HL-60/S4 treated with phorbol 12-myristate 13-acetate at 8.2 ng/mL for 4 days and 3 days (cell line): ENCODE results near the gene GAS6.

Experiments
- in situ Hi-C: fragments of 300-500 bp; cut with MboI; formaldehyde crosslinking; loops from 2 replicates; pipeline ENCODE4 v1.15.0; 2022; ENCODE audit warnings: low sequenced_read_pairs

Gene GAS6

DNA sequence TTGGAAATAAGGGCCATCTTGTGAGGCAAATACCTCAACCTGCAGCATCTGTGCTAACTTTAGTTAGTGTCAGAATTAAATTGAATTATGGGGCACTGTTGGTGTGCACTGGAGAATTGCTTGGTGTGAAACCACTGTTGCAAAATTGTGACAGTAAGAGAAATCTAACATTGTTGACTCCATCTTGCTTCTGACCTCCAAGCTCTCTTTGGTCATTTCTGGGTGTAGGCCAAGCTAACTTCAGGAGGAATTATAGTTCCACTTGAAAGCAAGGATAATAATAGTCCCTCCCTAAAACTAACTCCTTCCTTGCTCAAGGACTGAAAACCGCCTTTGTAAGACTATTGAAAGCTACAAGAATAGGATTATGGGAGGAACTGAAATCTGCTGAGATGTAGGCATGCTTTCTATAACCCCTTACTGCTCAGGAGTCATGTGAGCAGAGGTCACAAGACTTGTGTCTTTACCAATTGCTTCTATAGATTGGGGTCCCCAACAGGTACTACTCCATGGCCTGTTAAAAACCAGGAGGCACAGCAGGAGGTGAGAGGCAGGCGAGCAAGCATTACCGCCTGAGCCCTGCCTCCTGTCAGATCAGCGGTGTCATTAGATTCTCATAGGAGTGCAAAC lies 24.9 kb upstream of the GAS6 start:
- in situ Hi-C loops, result no loop called here

DNA sequence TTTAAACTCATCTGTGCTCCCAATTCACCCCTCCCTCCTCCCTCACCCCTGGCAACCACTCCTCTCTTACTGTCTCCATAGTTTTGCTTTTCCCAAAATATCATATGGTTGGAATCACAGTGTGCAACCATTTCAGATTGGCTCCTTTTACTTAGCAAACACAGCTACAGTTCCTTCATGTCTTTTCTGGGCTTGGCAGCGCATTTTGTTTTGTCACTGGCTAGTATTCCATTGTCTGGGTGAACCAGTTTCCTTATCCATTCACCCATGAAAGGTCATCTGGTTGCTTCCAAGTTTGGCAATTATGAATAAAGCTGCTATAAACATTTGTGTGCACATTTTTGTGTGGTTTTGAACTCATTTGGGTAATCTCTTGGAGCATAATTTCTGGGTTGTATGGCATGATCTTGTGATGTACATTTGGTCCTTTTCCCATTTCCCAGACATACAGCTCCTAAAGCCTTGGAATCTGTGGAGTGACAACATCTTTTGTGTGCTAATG lies 23.9 kb upstream of the GAS6 start:
- in situ Hi-C loops, result no loop called here

DNA sequence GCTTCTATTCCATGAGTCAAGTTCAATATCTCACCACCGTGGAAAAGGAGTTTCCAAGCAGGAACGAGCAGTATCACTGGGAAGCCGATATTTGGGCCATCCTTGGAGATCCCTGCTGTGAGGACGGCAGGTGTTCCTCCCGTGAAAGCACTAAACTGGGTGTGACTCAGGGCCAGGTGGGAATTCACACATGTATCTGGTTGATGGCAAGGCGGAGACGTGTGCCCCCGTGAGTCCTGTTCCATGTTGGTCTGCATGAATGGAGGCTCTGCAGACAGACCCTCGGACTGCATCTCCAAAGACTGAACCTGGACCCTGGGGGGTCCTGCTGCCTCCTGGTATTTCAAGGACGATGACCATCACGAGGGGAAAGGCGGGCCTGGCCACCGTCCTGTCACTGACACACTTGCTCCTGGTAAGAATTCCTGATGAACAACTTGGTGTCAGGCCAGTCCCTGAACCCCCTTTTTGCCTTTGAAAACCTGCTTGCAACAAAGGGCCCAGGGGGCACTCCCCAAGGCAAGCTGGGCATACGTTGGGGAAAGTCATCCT lies 22.8 kb upstream of the GAS6 start:
- in situ Hi-C loops, result no loop called here

DNA sequence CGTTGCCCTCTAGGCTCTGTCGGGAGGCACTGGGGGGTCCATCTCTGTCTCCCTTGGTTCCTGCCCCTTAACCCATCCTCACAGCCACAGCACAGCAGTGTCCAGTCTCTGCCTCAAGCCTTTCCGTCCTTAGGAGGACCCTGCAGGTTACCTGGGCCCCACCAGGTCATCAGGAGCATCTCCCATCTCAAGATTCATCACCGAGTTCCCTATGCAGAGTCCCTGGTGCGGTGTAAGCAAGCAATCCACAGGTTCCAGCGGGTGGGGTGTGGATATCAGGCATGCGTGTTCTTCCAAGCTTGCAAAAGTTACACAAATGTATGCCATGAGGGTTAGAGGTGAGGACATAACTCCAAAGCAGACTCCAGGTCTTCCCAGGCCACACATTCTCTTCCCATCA lies 20.9 kb upstream of the GAS6 start:
- in situ Hi-C loops, result no loop called here

DNA sequence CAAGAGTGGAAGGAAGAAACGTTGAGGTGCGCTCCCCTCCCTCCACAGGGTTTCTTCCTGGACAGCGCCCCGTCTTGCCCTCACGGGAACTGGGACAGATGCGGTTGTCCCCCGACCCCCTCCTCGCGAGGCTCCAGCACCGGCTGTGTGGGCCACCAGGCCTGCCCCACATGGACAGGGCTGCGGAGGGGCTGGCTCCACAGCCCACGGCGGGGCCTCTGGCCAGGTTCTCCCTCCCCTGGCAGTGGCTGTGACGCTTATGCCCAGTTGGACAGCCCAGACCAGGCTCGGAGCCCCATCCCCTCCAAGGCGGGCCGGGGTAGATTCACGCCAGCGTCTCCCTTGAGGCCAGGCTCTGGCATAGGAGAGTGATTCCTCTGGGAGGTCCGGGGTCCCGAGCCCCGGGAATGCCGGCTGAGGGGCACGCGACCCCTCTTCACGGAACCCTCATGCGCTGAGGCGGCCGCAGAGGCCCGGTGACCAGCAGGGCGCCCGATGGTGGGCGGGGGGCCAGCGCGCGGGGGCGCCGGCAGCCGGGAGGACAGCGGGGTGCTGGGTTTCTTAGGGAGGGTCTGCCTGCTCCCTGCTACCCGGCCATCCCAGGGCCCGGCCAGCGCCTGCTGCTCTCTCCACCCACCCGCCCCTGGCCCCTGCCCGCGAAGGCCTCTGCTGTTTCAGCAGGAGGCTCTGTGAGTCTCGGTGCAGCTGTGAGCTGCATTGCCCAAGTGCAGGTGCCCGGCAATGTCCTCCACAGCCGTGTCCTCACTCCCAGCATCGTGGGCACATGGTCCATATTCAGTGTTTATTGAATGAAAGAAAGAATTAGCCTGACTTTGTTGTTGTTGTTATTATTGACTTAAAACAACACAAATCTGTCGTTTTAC lies 20.3 kb upstream of the GAS6 start:
- in situ Hi-C loops, result no loop called here

DNA sequence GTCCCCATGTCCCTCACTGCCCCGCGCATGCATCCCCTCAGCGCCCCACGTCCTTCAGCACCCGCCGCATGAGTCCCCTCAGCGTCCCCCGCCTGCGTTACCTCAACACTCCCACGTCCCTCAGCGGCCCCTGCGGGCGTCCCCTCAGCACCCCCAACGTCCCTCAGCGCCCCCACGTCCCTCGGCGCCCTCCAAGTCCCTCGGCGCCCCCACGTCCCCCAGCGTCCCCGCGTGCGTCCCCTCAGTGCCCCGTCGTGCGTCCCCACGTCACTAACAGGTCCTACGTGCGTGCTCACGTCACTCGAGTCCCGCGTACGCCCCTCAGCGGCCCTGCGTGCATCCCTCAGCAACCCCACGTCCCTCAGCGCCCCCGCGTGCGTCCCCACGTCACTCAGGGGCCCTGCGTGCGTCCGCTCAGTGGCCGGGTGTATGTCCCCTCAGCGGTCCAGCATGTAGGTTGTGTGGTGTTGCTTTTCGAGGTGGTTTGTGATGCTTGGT lies 19.5 kb upstream of the GAS6 start:
- in situ Hi-C loops, result no loop called here

DNA sequence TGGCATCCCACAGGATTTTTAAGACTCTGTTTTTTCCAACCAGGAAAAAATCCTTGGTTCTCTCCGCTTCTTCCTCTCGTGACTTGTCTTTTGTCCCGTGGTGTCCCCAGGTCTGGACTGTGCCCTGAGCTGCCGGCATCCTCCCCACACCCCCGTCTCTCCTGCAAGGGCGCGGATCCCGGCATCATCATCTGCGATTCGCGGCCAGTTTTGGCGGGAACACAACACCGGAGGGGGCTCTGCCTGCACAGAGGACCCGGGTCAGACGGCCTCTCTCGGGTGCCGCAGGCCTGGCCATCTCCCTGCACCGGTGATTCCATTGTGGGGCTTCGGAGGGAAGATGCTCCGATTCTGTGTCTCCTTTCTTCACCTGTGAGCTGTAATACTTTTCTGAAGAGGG lies 18.8 kb upstream of the GAS6 start:
- in situ Hi-C loops, result no loop called here

DNA sequence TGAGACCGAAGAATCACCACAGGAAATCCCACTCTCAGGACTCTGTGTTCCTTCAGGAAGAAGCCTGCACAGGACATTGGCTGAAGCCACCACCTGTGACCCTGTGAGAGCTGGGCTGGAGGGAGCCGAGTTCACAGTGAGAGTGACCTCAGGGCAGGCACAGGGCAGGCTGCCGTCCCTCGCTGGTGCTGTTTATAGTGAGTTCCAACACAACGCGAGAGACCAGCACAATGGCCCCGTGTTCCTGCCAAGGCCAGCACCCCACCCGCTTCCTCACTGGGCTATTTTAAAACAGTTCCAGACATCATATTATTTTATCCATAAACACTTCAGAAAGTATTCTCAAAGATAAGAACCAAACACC lies 18.4 kb upstream of the GAS6 start:
- in situ Hi-C loops, result no loop called here

DNA sequence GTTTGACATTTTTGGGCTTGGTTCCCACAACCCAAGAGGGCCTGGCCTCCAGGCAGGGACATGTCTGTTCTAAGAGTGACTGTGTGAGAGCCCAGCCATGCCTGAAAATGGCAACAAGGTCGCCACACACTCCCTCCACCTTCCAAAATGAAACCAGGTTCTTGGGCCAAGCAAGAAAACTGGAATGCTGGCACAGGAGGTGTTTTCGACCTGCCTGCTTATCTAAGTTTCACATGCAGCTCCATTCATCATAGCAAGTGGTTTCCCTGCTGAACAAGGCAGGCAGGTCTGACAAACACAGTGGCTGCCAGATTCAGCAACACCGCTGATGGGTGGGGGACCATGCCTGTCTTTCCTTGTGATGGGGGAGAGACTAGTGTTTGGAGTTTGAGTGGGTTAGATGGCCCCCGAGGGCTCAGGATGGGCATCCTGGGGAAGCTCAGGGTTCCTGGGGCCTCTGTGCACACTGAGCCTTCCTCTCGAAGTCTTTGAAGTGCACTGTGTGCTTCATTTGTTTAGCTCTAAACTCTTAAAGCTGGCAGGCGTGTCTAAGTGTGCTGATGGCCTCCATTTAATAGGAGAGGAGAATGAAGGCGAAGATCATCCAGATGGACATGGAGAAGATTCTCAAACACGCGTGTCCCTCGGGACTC lies 17.9 kb upstream of the GAS6 start:
- in situ Hi-C loops, result no loop called here

DNA sequence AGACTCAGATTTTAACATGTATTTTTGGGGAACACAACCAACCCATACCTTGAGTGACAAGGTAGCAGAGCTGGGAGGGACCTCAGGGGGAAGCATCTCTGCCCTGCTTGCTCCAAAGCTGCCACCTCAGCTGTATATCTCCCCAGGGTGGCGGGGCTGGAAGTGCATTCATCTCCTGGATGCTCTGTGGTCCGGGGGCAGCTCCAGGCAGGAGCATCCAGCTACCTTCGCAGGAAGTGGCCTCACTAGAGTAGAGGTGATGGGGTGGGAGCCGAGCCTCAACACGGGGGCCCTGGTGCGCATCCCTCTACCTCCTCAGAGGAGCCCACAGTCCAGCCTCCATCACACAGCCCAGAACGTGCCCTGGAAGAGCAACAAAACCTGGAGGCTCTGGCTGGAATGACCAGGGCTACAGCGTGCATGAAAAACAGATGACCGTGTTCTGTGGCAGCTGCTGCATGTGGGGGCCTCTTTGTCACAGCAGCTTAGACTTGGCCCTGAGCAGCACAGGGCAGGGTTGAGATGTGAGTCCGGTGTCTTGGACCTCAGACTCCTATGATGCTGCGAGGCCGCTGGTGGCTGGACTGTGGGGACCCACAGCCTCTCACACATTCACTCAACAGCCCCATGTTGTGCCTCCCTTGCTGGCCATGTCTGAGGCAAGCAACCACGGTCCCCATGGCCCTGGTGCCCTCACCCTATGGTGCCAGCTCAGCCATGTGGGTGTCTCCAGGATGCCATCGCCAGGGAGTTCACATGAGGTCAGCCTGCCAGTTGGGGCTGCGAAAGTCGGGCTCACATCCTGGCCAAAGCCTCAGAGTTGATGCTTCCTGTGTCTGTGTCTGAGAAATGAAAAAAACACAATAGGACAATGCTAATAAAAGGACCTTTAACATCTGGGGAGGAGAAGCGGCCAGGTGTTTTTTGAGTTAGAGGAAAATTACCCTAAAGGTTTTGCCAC lies 17.1 kb upstream of the GAS6 start:
- in situ Hi-C loops, result no loop called here

DNA sequence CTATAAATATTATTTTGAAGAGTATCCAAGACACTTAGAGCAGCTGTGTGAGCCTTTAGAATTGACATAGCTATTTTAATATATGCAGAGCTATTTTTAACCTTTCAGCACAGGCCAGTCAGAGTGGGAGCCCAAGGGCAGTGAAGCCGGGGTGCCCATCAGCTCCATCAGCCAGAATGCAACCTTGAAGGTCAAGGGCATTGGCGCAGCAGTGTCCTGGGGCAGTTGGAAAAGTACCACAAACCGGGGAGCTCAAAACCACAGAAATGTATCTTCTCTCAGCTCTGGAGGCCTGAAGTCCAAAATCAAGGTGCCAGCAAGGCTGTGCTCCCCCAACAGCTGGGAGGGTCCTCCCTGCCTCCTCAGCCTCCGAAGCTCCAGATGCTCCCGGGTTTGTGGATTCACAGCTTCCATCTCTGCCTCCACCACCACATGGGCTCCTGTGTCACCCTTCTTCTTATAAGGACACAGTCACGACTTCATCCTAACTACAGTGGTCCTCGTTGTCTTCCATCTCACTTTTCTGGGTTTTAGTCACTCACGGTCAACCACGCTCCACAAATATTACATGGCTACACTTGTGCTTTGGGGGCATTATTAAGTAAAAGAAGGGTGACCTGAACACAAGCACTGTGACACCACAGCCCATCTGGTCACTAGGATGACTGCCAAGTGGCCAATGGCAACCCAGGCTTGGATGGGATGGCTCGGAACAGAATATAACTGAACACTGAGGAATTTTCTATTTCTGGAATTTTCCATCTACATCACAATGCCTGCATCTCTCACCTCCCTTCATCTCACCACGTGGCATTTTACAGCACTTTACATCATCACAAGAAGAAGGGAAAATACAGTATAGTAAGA lies 15.9 kb upstream of the GAS6 start:
- in situ Hi-C loops, result no loop called here

DNA sequence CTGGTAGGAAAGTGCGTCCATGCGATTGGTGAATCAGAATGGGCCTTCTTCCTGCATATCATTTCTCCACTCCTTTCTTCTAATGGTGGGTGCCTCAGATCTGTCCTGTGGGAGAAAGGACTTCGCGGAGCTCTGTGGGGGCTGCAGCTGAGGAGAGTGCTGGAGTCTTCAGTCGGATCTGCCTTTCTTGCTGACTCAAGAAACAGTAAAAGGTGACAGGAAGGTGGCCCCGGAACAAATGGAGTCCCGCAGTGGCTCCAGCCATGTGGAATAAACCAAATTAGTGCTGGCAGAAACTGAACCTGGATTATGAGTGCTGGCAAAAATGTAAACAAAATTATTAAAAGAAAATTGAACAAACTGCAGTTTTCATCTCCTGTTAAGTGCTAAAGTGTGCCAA lies 15.1 kb upstream of the GAS6 start:
- in situ Hi-C loops, result no loop called here

DNA sequence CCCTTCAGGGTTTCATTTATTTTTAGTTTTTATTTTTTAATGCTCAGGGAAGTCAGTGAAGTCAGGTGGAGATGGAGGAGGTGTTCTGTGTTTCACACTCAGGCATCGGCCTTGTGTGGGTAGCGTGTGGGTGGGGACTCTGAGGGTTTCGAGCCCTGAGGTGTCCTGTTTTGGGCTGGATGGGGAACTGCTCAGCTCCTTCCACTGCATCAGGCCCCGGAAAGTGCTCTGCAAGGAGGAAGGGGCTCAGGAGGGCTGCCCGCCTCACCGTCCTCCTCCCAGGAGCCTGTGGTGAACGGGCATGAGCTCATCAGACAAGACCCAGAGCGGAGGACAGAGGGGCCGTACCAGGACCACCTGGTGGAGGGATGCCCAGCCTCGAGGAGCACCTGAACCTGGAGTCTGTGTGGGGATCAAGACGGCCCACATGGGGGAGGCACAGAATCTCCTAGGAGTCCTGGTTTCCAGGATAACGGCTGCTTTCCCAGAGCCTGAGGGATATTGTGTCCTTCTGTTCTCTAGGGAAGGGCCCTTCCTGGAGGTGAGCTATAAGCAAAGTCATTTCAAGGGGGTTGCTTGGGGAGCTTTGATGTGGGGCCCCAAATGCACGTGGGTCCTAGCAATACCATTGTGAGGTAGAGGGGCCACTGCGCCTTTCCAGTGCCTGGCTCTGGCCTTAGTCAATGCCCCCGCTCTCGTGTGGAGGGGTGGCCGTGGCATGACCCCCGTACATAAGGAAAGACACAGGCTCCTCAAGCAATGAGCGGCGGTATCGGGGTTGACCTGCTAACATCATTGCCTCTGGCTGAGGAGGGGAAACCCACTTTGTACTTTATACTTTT lies 13.5 kb upstream of the GAS6 start:
- in situ Hi-C loops, result no loop called here

DNA sequence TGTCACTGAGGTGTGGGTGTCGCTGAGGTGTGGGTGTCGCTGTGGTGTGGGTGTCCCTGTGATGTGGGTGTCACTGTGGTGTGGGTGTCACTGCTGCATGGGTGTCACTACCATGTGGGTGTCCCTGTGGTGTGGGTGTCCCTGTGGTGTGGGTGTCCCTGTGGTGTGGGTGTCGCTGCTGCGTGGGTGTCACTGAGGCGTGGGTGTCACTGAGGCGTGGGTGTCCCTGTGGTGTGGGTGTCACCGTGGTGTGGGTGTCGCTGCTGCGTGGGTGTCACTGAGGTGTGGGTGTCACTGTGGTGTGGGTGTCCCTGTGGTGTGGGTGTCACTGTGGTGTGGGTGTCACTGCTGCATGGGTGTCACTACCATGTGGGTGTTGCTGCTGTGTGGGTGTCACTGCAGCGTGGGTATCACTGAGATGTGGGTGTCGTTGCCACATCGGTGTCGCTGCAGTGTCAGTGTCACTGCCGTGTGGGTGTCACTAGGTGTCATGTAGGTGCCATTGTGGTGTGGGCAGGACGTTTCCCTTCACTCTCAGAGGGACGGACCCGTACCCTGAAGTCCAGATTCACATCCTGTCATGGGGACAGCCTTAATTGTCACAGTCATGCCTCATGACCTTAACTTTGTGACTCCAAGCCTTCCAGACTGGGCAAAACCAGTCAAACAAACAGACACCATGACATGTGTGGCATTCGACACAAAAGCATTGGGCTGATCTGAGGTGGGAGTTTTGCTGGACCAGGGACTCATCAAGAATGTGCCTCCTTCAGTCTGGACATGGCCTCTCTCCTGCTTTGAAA lies 12.7 kb upstream of the GAS6 start:
- in situ Hi-C loops, result no loop called here

DNA sequence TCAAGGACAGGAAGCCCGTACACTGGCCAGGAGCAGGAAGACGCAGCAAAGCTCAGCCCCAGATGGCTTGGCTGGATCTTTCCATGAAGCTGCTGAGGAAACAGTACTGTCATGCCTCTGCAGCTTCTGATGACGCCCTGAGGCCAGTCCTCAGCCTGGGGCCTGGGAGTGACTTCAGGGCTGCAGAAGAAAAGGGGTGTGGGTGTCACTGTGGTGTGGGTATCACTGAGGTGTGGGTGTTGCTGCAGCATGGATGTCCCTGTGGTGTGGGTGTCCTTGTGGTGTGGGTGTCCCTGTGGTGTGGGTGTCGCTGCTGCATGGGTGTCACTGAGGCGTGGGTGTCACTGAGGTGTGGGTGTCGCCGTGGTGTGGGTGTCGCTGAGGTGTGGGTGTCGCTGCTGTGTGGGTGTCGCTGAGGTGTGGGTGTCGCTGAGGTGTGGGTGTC lies 12.0 kb upstream of the GAS6 start:
- in situ Hi-C loops, result no loop called here

DNA sequence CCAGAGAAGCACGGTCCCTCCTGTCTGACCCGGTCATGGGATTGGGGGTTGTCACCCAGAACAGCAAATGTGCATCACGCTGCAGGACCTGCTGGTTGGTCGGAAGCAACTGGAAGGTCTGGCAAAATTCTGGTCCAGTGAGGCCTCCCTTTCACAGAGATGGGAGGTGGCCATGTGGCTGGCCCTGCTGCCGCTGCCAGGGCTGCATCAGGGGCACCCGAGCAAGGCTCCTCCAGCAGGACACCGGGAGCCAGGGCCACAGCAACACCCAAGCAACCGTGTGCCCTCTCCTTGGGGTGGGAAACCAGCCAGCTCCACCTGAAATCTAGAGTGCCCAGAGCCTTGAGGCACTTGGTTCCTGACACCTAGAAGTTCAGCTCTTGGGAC lies 11.5 kb upstream of the GAS6 start:
- in situ Hi-C loops, result no loop called here

DNA sequence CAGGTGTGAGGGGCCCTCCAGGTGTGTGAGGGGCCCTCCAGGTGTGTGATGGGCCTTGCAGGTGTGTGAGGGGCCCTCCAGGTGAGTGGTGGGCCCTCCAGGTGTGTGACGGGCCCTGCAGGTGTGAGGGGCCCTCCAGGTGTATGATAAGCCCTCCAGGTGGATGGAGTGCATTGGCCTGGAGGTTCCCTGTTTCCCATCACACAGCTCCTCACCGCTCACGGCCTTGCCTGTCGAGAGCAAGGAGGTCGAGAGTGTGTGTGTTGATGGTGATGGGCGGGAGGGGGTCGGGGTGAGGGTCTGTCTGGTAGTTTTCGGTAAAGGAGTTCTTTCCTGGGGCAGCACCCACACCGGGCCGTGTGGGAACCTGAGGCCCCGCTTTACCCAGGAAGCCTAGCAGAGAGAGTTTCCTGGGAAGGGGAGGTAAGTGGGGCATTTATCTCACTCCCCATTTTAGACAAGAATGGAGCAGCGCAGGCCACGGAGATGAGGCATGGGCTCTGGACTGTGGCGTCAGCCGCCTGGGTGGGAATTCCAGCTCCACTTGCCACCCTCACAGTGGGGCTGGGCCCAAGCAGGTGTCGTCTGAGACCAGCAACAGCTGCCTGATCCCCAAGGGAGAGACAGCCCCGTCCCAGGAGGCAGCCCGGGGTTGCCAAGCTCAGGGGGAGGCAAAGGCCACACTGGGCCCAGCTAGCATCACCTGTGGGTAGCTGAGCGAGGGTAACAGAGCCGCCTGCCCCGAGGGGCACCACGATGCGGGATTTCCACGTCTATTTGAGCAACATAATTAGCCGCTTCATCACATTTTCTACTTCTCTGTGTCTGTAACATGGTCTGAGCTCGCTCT lies 10.9 kb upstream of the GAS6 start:
- in situ Hi-C loops, result no loop called here
